Bladder microvascular endothelial cell (primary cell): ENCODE results near the gene OBSL1. TPM values are rescaled to one million over a fixed set of nuclear protein-coding genes. Genes with fewer than 3 reads are reported as not detected.

ENCODE experiments used
- total RNA-seq: library from RNA; depleted of rRNA; stranded (reverse); fragments of >200 nt; gene quantifications from 2 replicates; pipeline ENCODE4 v1.2.3, GENCODE V29; 2014

Gene OBSL1
- 13.9 and 33.5 TPM in 2 replicates for total RNA-seq

GRCh38 chr2:219571311-219572236 is at the start of gene OBSL1:
Gene OBSL1, minus strand, starts transcription at chr2:219571539. Its CDS starts 307 bp downstream, at chr2:219571232.

GRCh38 chr2:219597552-219598307 is 26.4 kb upstream of the OBSL1 start, which contains the start of gene STK11IP:
Gene STK11IP, plus strand, starts transcription at chr2:219597857. Its CDS starts 263 bp downstream, at chr2:219598120.

DNA sequence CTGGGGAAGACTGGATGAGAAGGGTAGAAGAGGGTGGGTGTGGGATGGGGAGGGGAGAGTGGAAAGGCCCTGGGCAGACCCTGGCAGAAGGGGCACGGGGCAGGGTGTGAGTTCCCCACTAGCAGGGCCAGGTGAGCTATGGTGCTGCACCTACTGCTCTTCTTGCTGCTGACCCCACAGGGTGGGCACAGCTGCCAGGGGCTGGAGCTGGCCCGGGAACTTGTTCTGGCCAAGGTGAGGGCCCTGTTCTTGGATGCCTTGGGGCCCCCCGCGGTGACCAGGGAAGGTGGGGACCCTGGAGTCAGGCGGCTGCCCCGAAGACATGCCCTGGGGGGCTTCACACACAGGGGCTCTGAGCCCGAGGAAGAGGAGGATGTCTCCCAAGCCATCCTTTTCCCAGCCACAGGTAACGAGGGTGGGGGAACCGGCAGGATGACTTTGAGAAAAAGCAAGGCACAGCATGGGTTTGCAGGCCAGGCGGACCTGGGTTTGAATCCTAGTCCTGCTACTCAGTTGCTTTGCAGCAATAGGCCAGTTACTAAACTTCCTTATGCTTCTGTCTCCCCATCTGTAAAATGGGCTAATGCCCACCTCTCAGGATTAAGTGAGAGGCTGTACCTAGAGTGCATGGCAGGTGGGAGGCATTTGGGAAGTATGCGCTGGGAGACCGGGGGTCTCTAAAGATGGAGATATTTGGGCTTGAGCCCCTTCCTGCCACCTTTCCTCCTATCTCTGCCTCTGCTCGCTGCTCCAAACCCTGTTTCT is 1.1 kb upstream of the OBSL1 start, which contains the start of gene INHA:
TSS of gene INHA (plus strand) at position 74 of the 765 bp plus-strand sequence. CDS start at position 139, 65 bp downstream.

GRCh38 chr2:219543596-219544358 is 27.6 kb downstream of the OBSL1 start, which contains the start of the genes CHPF and TMEM198:
Gene CHPF, minus strand, starts transcription at chr2:219543809. Its CDS starts 271 bp downstream, at chr2:219543538.
Gene TMEM198, plus strand, starts transcription at chr2:219544028. Its CDS starts 700 bp downstream, at chr2:219544728.

GRCh38 chr2:219514196-219514761 is 57.1 kb downstream of the OBSL1 start, which contains the start of gene ASIC4:
Gene ASIC4, plus strand, starts transcription at chr2:219514482. Its CDS starts 243 bp downstream, at chr2:219514725.

Other genes with a start within 250 kb of the OBSL1 start
- not detected in 2 replicates for gene RESP18, start 238.8 kb downstream of the OBSL1 start, total RNA-seq
- gene DNPEP, start 183.6 kb downstream of the OBSL1 start, total RNA-seq: 40.3 and 51.7 TPM in 2 replicates
- not detected in 2 replicates for gene DES, start 153.2 kb downstream of the OBSL1 start, total RNA-seq
- 0.44 and 0.65 TPM in 2 replicates for gene SPEG, start 136.7 kb downstream of the OBSL1 start, total RNA-seq
- 27.0 and 28.9 TPM in 2 replicates for gene GMPPA, start 72.6 kb downstream of the OBSL1 start, total RNA-seq
- not detected in 2 replicates for gene ASIC4, start 57.1 kb downstream of the OBSL1 start, total RNA-seq
- gene CHPF, start 27.7 kb downstream of the OBSL1 start, total RNA-seq: 1.3 and 2.9 TPM in 2 replicates
- not detected in 2 replicates for gene TMEM198, start 27.5 kb downstream of the OBSL1 start, total RNA-seq
- gene INHA, start 771 bp upstream of the OBSL1 start, total RNA-seq: not detected in 2 replicates
- 7.8 and 10.7 TPM in 2 replicates for gene STK11IP, start 26.3 kb upstream of the OBSL1 start, total RNA-seq
- under 0.01 and 0.25 TPM in 2 replicates for gene SLC4A3, start 56.1 kb upstream of the OBSL1 start, total RNA-seq